Endothelial cell of hepatic sinusoid (primary cell): ENCODE data around the gene ACACB.

Experiments used
- in situ Hi-C: cut with HindIII; loops from 2 replicates; pipeline ENCODE4 v1.10.0; 2017; ENCODE audit warnings: low sequenced_read_pairs

The ACACB gene

GRCh38 chr12:109200825-109201495 is 84.6 kb downstream of the ACACB start:
- in situ Hi-C loops = no loop called here

GRCh38 chr12:109201496-109201885 is 85.1 kb downstream of the ACACB start:
- in situ Hi-C loops = no loop called here

- in situ Hi-C loops = no loop called here
Observed at GRCh38 chr12:109202770-109203169, 86.4 kb downstream of the ACACB start.

- in situ Hi-C loops = no loop called here
Observed at GRCh38 chr12:109203480-109203879, 87.1 kb downstream of the ACACB start.

- in situ Hi-C loops = no loop called here
Observed at GRCh38 chr12:109209082-109209481, 92.7 kb downstream of the ACACB start.

- in situ Hi-C loops = loop anchor here (5.0 kb wide), 1 partner anchor 35 kb away; no protein-coding TSS in a partner anchor
Observed at GRCh38 chr12:109212460-109213115, 96.2 kb downstream of the ACACB start.

- in situ Hi-C loops = loop anchor here (5.0 kb wide), 1 partner anchor 37 kb away; no protein-coding TSS in a partner anchor
Observed at GRCh38 chr12:109214131-109214530, 97.7 kb downstream of the ACACB start.

GRCh38 chr12:109218996-109219395 is 102.6 kb downstream of the ACACB start:
- in situ Hi-C loops = no loop called here

- in situ Hi-C loops = no loop called here
Observed at GRCh38 chr12:109219938-109220337, 103.6 kb downstream of the ACACB start.

GRCh38 chr12:109221277-109221931 is 105.0 kb downstream of the ACACB start:
- in situ Hi-C loops = no loop called here

GRCh38 chr12:109222062-109222461 is 105.7 kb downstream of the ACACB start:
- in situ Hi-C loops = no loop called here

GRCh38 chr12:109222496-109222895 is 106.1 kb downstream of the ACACB start:
- in situ Hi-C loops = no loop called here

- in situ Hi-C loops = no loop called here
Observed at GRCh38 chr12:109223211-109223610, 106.8 kb downstream of the ACACB start.

GRCh38 chr12:109223868-109224267 is 107.5 kb downstream of the ACACB start:
- in situ Hi-C loops = no loop called here

- in situ Hi-C loops = no loop called here
Observed at GRCh38 chr12:109228664-109229063, 112.3 kb downstream of the ACACB start.

GRCh38 chr12:109230193-109230592 is 113.8 kb downstream of the ACACB start:
- in situ Hi-C loops = loop anchor here (5.0 to 10.0 kb wide), 2 partner anchors 47 to 145 kb away; no protein-coding TSS in a partner anchor

GRCh38 chr12:109232731-109233130 is 116.3 kb downstream of the ACACB start:
- in situ Hi-C loops = loop anchor here (5.0 to 10.0 kb wide), 2 partner anchors 45 to 142 kb away; no protein-coding TSS in a partner anchor

- in situ Hi-C loops = loop anchor here (5.0 to 10.0 kb wide), 2 partner anchors 43 to 141 kb away; no protein-coding TSS in a partner anchor
Observed at GRCh38 chr12:109234012-109234411, 117.6 kb downstream of the ACACB start.

- in situ Hi-C loops = loop anchor here (10.0 kb wide), 1 partner anchor 139 kb away; no protein-coding TSS in a partner anchor
Observed at GRCh38 chr12:109236257-109236656, 119.9 kb downstream of the ACACB start.

- in situ Hi-C loops = loop anchor here (10.0 kb wide), 1 partner anchor 136 kb away; no protein-coding TSS in a partner anchor
Observed at GRCh38 chr12:109239179-109239578, 122.8 kb downstream of the ACACB start.

- in situ Hi-C loops = loop anchor here (10.0 kb wide), 1 partner anchor 135 kb away; no protein-coding TSS in a partner anchor
Observed at GRCh38 chr12:109239691-109240090, 123.3 kb downstream of the ACACB start.
